ENCODE results near the gene CCNA2. TPM values are rescaled to one million over a fixed set of nuclear protein-coding genes. Genes with fewer than 3 reads are reported as not detected.

Gene CCNA2
- total RNA-seq, 6 experiments from 2014 or later = 30.0 to 77.0 (median 68.9) TPM

DNA sequence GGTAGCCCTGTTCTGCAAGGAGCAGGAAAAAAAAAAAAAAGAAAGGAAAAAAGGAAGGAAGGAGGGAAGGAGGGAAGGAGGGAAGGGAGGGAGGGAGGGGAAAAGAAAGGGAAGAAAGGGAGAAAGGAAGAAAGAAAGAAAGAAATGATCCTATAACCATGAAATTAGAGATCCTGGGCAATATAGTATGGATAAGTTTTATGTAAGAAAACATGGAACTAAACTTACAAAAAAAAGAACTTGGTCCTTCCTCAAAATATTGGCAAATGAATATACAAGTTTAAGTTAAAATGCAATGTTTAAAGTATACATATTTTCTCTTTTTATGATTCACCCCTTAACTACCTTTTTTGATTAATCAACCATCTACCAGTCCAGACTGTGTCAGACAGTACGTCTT is 27.7 kb upstream of the CCNA2 start:
- Mint-ChIP-seq H3K36me3 (ENCODE audit: low read depth) (no peaks in the 10 kb centered on the region), H3K9me3 (no peaks in the 10 kb centered on the region), H3K4me1 (ENCODE audit: low read depth) (no peaks in the 10 kb centered on the region), H3K4me3 (no peak overlapping the region), H3K27me3 (ENCODE audit: insufficient read depth) (no peaks in the 10 kb centered on the region), H3K27ac (no peak overlapping the region)
- DNase-seq = no peak
- TF ChIP-seq, protein P1, sequence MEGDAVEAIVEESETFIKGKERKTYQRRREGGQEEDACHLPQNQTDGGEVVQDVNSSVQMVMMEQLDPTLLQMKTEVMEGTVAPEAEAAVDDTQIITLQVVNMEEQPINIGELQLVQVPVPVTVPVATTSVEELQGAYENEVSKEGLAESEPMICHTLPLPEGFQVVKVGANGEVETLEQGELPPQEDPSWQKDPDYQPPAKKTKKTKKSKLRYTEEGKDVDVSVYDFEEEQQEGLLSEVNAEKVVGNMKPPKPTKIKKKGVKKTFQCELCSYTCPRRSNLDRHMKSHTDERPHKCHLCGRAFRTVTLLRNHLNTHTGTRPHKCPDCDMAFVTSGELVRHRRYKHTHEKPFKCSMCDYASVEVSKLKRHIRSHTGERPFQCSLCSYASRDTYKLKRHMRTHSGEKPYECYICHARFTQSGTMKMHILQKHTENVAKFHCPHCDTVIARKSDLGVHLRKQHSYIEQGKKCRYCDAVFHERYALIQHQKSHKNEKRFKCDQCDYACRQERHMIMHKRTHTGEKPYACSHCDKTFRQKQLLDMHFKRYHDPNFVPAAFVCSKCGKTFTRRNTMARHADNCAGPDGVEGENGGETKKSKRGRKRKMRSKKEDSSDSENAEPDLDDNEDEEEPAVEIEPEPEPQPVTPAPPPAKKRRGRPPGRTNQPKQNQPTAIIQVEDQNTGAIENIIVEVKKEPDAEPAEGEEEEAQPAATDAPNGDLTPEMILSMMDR (IDR thresholded peaks at IDR 0.05) = no peak

DNA sequence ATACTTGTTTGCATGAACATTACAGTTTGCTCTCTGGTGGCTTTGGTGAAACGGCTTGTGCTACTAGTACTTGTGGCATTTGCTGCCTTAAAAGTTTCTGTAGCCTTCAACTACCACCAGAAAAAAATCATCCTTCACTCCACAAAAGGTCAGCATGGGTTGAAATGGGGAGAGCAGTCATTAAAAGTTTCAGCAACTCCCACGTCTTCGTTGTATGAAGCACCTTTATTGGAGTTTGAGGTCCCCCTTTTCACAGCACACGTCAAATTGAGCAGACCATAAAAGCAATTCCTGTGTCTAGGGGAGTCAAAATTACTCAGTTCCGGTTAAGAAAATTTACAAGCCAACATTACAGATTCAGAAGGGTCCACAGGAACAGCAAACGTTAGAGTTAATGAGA is 23.0 kb upstream of the CCNA2 start:
- H3K27ac Mint-ChIP-seq = no peak overlapping the region
- H3K9me3 Mint-ChIP-seq = no peaks in the 10 kb centered on the region
- H3K4me1 Mint-ChIP-seq (ENCODE audit: low read depth) = peaks cover 8% of the 10 kb centered on the region; the same call in 1 of the 2 replicates
- H3K27me3 Mint-ChIP-seq (ENCODE audit: insufficient read depth) = no peaks in the 10 kb centered on the region
- TF ChIP-seq, protein P1 (IDR thresholded peaks at IDR 0.05) = no peak
- H3K36me3 Mint-ChIP-seq (ENCODE audit: low read depth) = 0 out of 2 replicates have a peak, but pooled peaks cover 5% of the 10 kb centered on the region
- DNase-seq = no peak
- H3K4me3 Mint-ChIP-seq = no peak overlapping the region

DNA sequence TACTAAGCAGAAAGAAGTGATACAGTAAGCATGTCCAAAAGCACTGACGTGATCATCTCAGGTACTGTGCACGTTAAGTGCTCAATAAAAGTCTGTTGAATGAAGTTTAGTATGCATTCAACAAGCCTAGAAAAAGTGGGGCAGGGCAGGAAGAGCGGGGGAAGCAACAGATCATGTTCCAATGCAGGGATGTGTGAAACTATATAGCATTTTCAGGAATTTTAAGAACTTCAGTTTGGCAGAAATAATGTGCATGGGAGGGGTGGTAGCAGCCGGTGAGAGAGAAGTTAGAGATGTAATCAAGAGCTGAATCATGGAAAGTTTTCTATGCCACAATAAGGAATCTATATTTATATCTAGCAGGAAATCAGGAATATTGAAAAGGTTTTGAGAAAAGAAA is 19.2 kb upstream of the CCNA2 start:
- no peaks in the 10 kb centered on the region for H3K27me3 Mint-ChIP-seq (ENCODE audit: insufficient read depth)
- no peak overlapping the region for H3K4me3 Mint-ChIP-seq
- TF ChIP-seq, protein P1 (IDR thresholded peaks at IDR 0.05) = no peak
- peaks cover 14% of the 10 kb centered on the region; the same call in 1 of the 2 replicates for H3K36me3 Mint-ChIP-seq (ENCODE audit: low read depth)
- no peaks in the 10 kb centered on the region for H3K9me3 Mint-ChIP-seq
- H3K27ac Mint-ChIP-seq = peak overlapping the region; percentile 3
- DNase-seq = no peak
- H3K4me1 Mint-ChIP-seq (ENCODE audit: low read depth) = peaks cover 8% of the 10 kb centered on the region; the same call in 1 of the 2 replicates

DNA sequence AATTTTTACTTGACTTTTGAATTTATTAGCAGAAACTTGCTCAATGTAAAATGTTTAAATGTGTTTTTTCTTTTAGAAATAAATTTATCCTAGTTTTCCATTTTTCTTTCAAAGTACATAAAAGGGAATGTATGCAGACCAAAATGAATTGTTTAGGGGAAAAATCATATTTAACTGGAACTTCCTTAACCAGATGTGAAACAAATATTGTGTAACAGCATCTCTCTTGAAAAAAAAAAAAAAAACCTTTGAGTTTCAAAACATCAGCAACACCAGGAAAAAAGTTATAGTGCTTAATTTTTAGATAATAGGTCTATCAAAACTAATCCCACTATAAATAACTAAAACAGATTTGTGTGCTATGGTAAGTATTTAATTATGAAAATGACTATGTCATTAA is 14.5 kb upstream of the CCNA2 start:
- H3K4me1 Mint-ChIP-seq (ENCODE audit: low read depth) = peaks cover 6% of the 10 kb centered on the region; the same call in 1 of the 2 replicates
- H3K27me3 Mint-ChIP-seq (ENCODE audit: insufficient read depth) = no peaks in the 10 kb centered on the region
- TF ChIP-seq, protein P1 (IDR thresholded peaks at IDR 0.05) = no peak
- H3K36me3 Mint-ChIP-seq (ENCODE audit: low read depth) = peaks cover 9% of the 10 kb centered on the region; the same call in 1 of the 2 replicates
- DNase-seq = no peak
- no peak overlapping the region for H3K4me3 Mint-ChIP-seq
- H3K27ac Mint-ChIP-seq = no peak overlapping the region
- H3K9me3 Mint-ChIP-seq = no peaks in the 10 kb centered on the region

DNA sequence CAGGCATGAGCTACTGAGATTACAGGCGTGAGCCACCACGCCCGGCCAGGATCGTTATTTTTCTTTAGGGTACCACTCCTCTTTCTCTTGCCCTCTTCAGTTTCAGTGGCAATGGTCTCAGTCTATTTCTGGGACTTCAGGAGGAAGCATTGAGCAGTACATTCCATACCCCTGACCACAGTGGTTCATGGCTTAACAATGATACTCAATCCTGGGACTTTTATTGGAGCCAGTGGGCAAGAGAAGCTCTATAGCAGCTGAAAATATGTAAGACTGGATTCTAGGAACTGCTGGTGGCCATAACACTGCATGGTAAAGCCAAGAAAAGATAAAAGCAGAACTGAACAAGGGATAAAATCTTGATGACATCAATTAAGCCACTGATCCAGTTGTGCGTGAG is 5.8 kb upstream of the CCNA2 start:
- Mint-ChIP-seq H3K4me1 (ENCODE audit: low read depth) (peaks cover 17% of the 10 kb centered on the region), H3K36me3 (ENCODE audit: low read depth) (peaks cover 13% of the 10 kb centered on the region), H3K4me3 (no peak overlapping the region)

More for the DNA sequence above, 5.8 kb upstream of the CCNA2 start:
- Mint-ChIP-seq H3K27me3 (ENCODE audit: insufficient read depth) (peaks cover 2% of the 10 kb centered on the region; the same call in 1 of the 2 replicates), H3K27ac (no peak overlapping the region), H3K9me3 (no peaks in the 10 kb centered on the region)
- DNase-seq = peak; percentile 24
- TF ChIP-seq, protein P1 (IDR thresholded peaks at IDR 0.05) = no peak

Measured in HFFc6 (cell line).